Neural cell (in vitro differentiated cells): ENCODE data around the gene RAB3IL1. TPM values are rescaled to one million over a fixed set of nuclear protein-coding genes. Genes with fewer than 3 reads are reported as not detected.

ENCODE experiments used
- H2AFZ ChIP-seq: fragments of 200-600, 300-800 bp; sonication (generic), shearing (Covaris generic); 2 replicates; pipeline ENCODE4 v1.6.0; 2014; ENCODE audit warnings: low read depth, mild to moderate bottlenecking, antibody characterized with exemption, low read length, moderate library complexity
- H3F3A ChIP-seq: fragments of 200-600 bp; shearing (Covaris generic); 2 replicates; pipeline ENCODE4 v1.6.1; 2016; ENCODE audit warnings: mild to moderate bottlenecking, moderate library complexity, mixed read lengths, antibody characterized with exemption, low read length; ENCODE audit not compliant: insufficient read depth, poor library complexity, severe bottlenecking
- H3K27ac ChIP-seq: fragments of 200-600, 300-800 bp; sonication (generic), shearing (Covaris generic); 2 replicates; pipeline ENCODE4 v1.5.1; 2014; ENCODE audit warnings: mild to moderate bottlenecking, low read length, moderate library complexity
- H3K27me3 ChIP-seq: fragments of 300-800, 200-600 bp; sonication (generic), shearing (Covaris generic); 2 replicates; pipeline ENCODE4 v1.6.0; 2014; ENCODE audit warnings: mild to moderate bottlenecking, low read depth, low read length, moderate library complexity; ENCODE audit not compliant: insufficient read depth
- H3K36me3 ChIP-seq: fragments of 300-800, 200-600 bp; sonication (generic), shearing (Covaris generic); 2 replicates; pipeline ENCODE4 v1.5.1; 2014; ENCODE audit warnings: mild to moderate bottlenecking, antibody characterized with exemption, low read length, moderate library complexity; ENCODE audit not compliant: insufficient read depth
- H3K4me2 ChIP-seq: fragments of 300-800, 200-600 bp; sonication (generic), shearing (Covaris generic); 2 replicates; pipeline ENCODE4 v1.6.0; 2014; ENCODE audit warnings: mild to moderate bottlenecking, low read length
- H3K4me3 ChIP-seq: fragments of 300-800, 200-600 bp; sonication (generic), shearing (Covaris generic); 2 replicates; pipeline ENCODE4 v1.5.1; 2014; ENCODE audit warnings: mild to moderate bottlenecking, low read length, moderate library complexity
- H3K79me2 ChIP-seq: fragments of 200-600 bp; shearing (Covaris generic); replicated peaks from 2 replicates; pipeline ENCODE4 v1.6.0; 2014; ENCODE audit warnings: mild to moderate bottlenecking, low read length, moderate library complexity; ENCODE audit not compliant: insufficient read depth
- H3K9ac ChIP-seq: fragments of 300-800, 200-600 bp; sonication (generic), shearing (Covaris generic); 2 replicates; pipeline ENCODE4 v1.6.1; 2016; ENCODE audit warnings: mild to moderate bottlenecking, low read length, mixed read lengths
- H3K9me2 ChIP-seq: fragments of 200-600 bp; shearing (Covaris generic); 2 replicates; pipeline ENCODE4 v1.6.1; 2016; ENCODE audit warnings: mild to moderate bottlenecking, low read length, mixed read lengths; ENCODE audit not compliant: insufficient read depth
- H3K9me3 ChIP-seq: fragments of 200-600, 300-800 bp; sonication (generic), shearing (Covaris generic); 2 replicates; pipeline ENCODE4 v1.6.1; 2016; ENCODE audit warnings: mild to moderate bottlenecking, mixed run types, low read length, moderate library complexity, mixed read lengths
- H4K20me1 ChIP-seq: fragments of 200-600 bp; shearing (Covaris generic); 2 replicates; pipeline ENCODE4 v1.6.1; 2016; ENCODE audit warnings: mild to moderate bottlenecking, mixed run types; ENCODE audit not compliant: insufficient read depth
- CTCF ChIP-seq: fragments of 450-650 bp; IDR thresholded peaks from 2 replicates; pipeline ENCODE4 v1.5.1; 2014; ENCODE audit warnings: antibody characterized with exemption, mild to moderate bottlenecking, moderate library complexity; ENCODE audit not compliant: poor library complexity, severe bottlenecking
- EP300 ChIP-seq: fragments of 450-650 bp; conservative IDR thresholded peaks from 2 replicates; pipeline ENCODE4 v1.6.1; 2014; ENCODE audit warnings: antibody characterized with exemption, mild to moderate bottlenecking, moderate library complexity; ENCODE audit not compliant: poor library complexity, severe bottlenecking
- EZH2 ChIP-seq: fragments of 200-600, 300-800 bp; shearing (Covaris generic), sonication (generic); IDR thresholded peaks from 2 replicates; pipeline ENCODE4 v1.6.1; 2014; ENCODE audit warnings: antibody characterized with exemption, low read length, borderline replicate concordance, mild to moderate bottlenecking; ENCODE audit not compliant: insufficient read depth, poor library complexity, severe bottlenecking
- MXI1 ChIP-seq: fragments of 450-650 bp; conservative IDR thresholded peaks from 2 replicates; pipeline ENCODE4 v1.6.1; 2014; ENCODE audit warnings: antibody characterized with exemption, mild to moderate bottlenecking; ENCODE audit not compliant: poor library complexity, severe bottlenecking
- POLR2AphosphoS5 ChIP-seq: IDR thresholded peaks from 2 replicates; pipeline ENCODE4 v1.6.1; 2012
- RAD21 ChIP-seq: fragments of 450-650 bp; conservative IDR thresholded peaks from 2 replicates; pipeline ENCODE4 v1.6.1; 2014; ENCODE audit warnings: antibody characterized with exemption, mild to moderate bottlenecking, moderate library complexity
- REST ChIP-seq: IDR thresholded peaks from 2 replicates; pipeline ENCODE4 v1.6.1; 2012; ENCODE audit warnings: borderline replicate concordance
- SMC3 ChIP-seq: fragments of 450-650 bp; conservative IDR thresholded peaks from 2 replicates; pipeline ENCODE4 v1.6.1; 2014; ENCODE audit warnings: antibody characterized with exemption, mild to moderate bottlenecking, moderate library complexity; ENCODE audit not compliant: poor library complexity
- TAF1 ChIP-seq: IDR thresholded peaks from 2 replicates; pipeline ENCODE4 v1.6.1; 2012; ENCODE audit warnings: low read depth
- polyA plus RNA-seq: library from polyadenylated mRNA; depleted of rRNA; stranded (reverse); fragments of >200 nt; gene quantifications from 2 replicates; pipeline ENCODE4 v1.2.3, GENCODE V29; 2014

RAB3IL1 gene
- polyA plus RNA-seq, 1 donor from 2014 or later = 1.6 TPM

GRCh38 chr11:61946894-61947293 is 29.5 kb upstream of the RAB3IL1 start:
- Histone ChIP-seq H2AFZ (no peak overlapping the region), H3K9me2 (no peaks in the 10 kb centered on the region), H3K36me3 (no peaks in the 10 kb centered on the region), H3K9ac (no peak overlapping the region), H4K20me1 (no peaks in the 10 kb centered on the region), H3K27ac (no peak overlapping the region), H3K4me2 (no peak overlapping the region), H3K27me3 (no peaks in the 10 kb centered on the region), H3K4me3 (no peak overlapping the region), H3K79me2 (no peaks in the 10 kb centered on the region), H3F3A (no peaks in the 10 kb centered on the region), H3K9me3 (no peaks in the 10 kb centered on the region)
- TF ChIP-seq MXI1 = no peak
- TF ChIP-seq RAD21 = no peak

GRCh38 chr11:61945191-61945590 is 27.8 kb upstream of the RAB3IL1 start:
- no peaks in the 10 kb centered on the region for H3K27me3 ChIP-seq
- H2AFZ ChIP-seq = no peak overlapping the region
- no peaks in the 10 kb centered on the region for H3K9me3 ChIP-seq
- no peaks in the 10 kb centered on the region for H3K79me2 ChIP-seq
- no peak overlapping the region for H3K4me3 ChIP-seq
- no peaks in the 10 kb centered on the region for H3F3A ChIP-seq
- H3K36me3 ChIP-seq = no peaks in the 10 kb centered on the region
- no peak overlapping the region for H3K4me2 ChIP-seq
- no peaks in the 10 kb centered on the region for H3K9me2 ChIP-seq
- H3K9ac ChIP-seq = no peak overlapping the region
- TF ChIP-seq MXI1 (no peak), TAF1 (no peak), EP300 (no peak), POLR2AphosphoS5 (no peak), REST (no peak), EZH2 (no peak), SMC3 (no peak), RAD21 (no peak), CTCF (no peak)
- H3K27ac ChIP-seq = no peak overlapping the region
- H4K20me1 ChIP-seq = no peaks in the 10 kb centered on the region

- no peak overlapping the region for H3K4me2 ChIP-seq
- TF ChIP-seq POLR2AphosphoS5 (no peak), TAF1 (no peak), EZH2 (no peak), SMC3 (no peak)
- H3K27me3 ChIP-seq = no peaks in the 10 kb centered on the region
Observed at GRCh38 chr11:61940466-61940865, 23.1 kb upstream of the RAB3IL1 start.

More at GRCh38 chr11:61940466-61940865, 23.1 kb upstream of the RAB3IL1 start:
- H3K27ac ChIP-seq = no peak overlapping the region
- no peak overlapping the region for H3K9ac ChIP-seq
- no peak overlapping the region for H3K4me3 ChIP-seq
- H3K9me2 ChIP-seq = no peaks in the 10 kb centered on the region
- no peaks in the 10 kb centered on the region for H3K79me2 ChIP-seq
- no peaks in the 10 kb centered on the region for H3K36me3 ChIP-seq
- H3F3A ChIP-seq = no peaks in the 10 kb centered on the region
- no peaks in the 10 kb centered on the region for H4K20me1 ChIP-seq
- no peaks in the 10 kb centered on the region for H3K9me3 ChIP-seq
- H2AFZ ChIP-seq = no peak overlapping the region
